ENCODE measurements around the gene OCIAD1.

Gene OCIAD1

DNA sequence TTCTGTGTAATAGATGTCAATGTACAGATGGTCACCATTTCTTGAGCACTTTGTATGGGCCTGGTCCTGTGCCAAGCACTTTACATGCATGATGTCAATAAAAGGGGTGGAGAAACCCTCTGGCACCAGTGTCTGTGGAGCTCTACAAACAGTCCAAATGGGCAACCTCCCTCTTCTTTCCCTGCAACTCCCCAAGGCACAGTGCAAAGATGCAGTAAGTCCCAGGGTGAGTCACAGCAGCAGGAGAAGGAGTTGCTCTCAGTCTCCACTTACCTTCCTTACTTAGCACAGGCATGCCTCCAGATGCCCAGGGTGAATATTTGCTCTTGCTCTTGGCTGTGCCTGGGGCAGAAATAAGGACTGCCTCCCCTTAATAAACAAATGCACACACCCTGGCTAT, 71.4 kb downstream of the OCIAD1 start:
- DNase-seq (ENCODE audit: low read depth, low spot score) = no peak
- in situ Hi-C loops (cut with HindIII; ENCODE audit: low sequenced_read_pairs) = no loop called here
- H3K4me3 ChIP-seq (ENCODE audit: low read depth, low read length) = no peak overlapping the region
- TF ChIP-seq, protein P1, sequence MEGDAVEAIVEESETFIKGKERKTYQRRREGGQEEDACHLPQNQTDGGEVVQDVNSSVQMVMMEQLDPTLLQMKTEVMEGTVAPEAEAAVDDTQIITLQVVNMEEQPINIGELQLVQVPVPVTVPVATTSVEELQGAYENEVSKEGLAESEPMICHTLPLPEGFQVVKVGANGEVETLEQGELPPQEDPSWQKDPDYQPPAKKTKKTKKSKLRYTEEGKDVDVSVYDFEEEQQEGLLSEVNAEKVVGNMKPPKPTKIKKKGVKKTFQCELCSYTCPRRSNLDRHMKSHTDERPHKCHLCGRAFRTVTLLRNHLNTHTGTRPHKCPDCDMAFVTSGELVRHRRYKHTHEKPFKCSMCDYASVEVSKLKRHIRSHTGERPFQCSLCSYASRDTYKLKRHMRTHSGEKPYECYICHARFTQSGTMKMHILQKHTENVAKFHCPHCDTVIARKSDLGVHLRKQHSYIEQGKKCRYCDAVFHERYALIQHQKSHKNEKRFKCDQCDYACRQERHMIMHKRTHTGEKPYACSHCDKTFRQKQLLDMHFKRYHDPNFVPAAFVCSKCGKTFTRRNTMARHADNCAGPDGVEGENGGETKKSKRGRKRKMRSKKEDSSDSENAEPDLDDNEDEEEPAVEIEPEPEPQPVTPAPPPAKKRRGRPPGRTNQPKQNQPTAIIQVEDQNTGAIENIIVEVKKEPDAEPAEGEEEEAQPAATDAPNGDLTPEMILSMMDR (IDR thresholded peaks at IDR 0.05; ENCODE audit: low read depth, low read length) = no peak

DNA sequence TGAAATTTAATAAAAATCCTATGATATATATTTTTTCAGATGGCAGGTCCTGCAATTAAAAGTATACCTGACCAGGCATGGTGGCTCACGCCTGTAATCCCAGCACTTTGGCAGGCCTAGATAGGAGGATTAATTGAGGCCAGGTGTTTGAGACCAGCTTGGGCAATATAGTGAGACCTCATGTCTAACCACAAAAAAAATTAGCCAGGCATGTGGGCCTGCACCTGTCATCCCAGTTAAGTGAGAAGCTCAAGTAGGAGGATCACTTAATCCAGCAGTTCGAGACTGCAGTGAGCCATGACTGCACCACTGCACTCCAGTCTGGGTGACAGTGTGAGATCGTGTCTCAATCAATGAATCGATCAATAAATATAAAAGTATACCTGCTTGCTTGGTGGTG, 73.2 kb downstream of the OCIAD1 start:
- H3K4me3 ChIP-seq (ENCODE audit: low read depth, low read length) = no peak overlapping the region
- TF ChIP-seq, protein P1 (IDR thresholded peaks at IDR 0.05; ENCODE audit: low read depth, low read length) = no peak
- in situ Hi-C loops (cut with HindIII; ENCODE audit: low sequenced_read_pairs) = no loop called here
- no peak for DNase-seq (ENCODE audit: low read depth, low spot score)

DNA sequence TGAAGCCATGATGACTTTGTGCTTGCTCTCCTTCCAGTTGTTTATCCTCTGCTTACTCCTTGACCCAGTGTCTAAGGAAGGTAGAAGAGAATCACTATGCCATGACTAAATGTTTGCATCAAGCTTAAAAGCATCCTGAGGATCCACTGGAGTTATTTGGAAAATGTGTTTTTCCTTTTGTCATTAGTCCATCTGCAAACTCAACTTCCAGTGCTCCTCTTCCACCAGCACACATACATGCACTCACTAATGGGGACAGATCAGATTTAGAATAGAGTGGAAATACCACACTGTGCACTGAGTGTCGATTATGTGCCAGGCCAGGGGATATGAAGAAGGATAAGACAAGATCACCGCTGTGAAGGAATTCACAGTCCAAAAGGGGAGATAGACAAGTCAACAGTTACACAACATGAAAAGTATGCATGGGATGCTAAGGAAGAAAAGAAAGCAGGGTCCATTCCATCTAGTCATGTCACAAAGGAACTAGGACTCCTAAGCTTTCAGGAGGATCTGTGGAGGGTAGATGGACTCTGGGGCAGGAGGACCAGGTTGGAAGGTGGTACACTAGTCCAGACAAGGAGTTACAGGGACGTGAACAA, 73.8 kb downstream of the OCIAD1 start:
- no peak overlapping the region for H3K4me3 ChIP-seq (ENCODE audit: low read depth, low read length)
- peak; percentile 52 for DNase-seq (ENCODE audit: low read depth, low spot score)
- in situ Hi-C loops (cut with HindIII; ENCODE audit: low sequenced_read_pairs) = no loop called here
- TF ChIP-seq, protein P1 (IDR thresholded peaks at IDR 0.05; ENCODE audit: low read depth, low read length) = no peak

DNA sequence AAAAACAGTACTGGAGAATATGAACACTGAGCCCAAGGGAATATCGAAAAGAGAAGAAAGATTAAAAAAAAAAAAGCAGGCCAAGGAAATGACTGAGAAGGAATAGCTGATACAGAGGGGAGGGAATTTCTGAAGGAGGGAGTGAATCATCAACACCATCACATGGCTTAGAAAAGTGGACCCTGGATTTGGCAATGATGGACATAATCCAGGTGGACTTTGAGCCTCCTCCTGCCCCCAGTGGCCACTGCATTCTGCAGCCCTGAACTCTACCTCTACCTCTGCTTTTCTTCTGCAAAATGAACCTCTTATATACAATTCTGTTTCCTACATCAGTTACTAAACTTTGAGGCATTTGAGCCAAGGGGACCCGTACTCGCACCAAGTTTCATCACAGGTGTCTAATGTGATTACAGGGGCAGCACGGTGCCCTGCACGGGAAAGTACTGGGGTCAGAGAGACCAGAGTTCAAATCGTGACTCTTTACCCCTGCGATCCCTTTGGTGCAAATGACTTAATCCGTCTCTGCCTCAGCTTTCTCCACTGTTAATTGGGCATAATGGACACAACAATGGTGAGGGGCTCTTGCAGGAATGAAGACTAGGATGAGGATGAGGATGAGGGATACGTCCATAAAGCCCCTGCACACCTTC, 74.6 kb downstream of the OCIAD1 start:
- DNase-seq (ENCODE audit: low read depth, low spot score) = peak; percentile 43
- H3K4me3 ChIP-seq (ENCODE audit: low read depth, low read length) = peak overlapping the region; percentile 57
- TF ChIP-seq, protein P1 (IDR thresholded peaks at IDR 0.05; ENCODE audit: low read depth, low read length) = peak; percentile 23
- in situ Hi-C loops (cut with HindIII; ENCODE audit: low sequenced_read_pairs) = no loop called here

DNA sequence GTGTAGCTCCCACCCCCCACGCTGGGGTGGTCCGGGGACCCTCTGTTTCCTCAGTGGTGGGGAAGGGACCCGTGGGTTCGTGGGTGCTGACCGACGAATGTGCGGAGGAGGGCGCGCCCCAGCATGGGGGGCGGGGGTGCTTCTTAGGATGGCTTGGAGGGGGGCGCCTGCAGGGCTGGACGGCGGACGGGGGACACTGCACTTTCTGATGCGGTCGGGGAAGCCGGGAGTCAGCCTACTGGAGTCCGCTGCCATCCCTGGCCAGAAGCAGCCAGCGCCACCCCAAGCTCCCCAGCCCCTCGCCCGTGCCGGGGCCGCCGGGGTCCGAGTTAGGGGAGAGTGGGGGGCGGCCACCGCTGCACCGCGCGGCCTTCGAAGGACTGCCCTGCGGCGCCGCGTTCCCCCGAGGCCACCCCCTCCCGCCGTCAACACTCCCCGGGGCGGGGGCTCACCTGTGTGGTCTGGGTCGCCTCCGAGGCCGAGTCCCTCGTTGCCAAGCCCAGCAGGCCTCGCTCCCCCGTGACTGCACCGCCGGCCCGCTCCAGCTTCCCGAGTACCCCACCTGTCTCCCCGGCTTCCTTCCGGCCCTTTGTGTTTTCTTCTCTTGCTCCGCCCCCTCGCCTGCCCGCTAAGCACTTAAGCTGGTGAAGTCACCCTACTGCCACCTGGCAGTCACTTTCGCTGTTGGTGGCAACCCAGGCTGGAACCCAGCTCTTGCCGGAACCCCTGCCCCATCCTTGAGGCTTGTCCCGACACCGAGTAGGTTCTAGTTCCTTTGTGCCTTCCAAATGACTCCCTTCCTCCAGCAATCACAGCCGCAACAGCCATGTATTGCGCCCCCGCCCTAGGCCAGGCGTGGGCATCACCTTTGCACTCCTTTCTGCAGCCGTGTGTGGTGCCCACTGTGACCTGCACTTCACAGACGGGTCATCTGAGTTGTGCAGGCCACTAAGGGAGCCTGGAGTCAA, 75.6 kb downstream of the OCIAD1 start, which contains the start of gene OCIAD2:
TSS of gene OCIAD2 (minus strand) at position 569 of the 968 bp plus-strand sequence. CDS start 2,225 bp downstream, outside the sequence.
- in situ Hi-C loops (cut with HindIII; ENCODE audit: low sequenced_read_pairs) = no loop called here
- DNase-seq (ENCODE audit: low read depth, low spot score) = peak; percentile 42
- TF ChIP-seq, protein P1 (IDR thresholded peaks at IDR 0.05; ENCODE audit: low read depth, low read length) = no peak
- peak within 1 kb of the TSS; percentile 57 for H3K4me3 ChIP-seq (ENCODE audit: low read depth, low read length)

DNA sequence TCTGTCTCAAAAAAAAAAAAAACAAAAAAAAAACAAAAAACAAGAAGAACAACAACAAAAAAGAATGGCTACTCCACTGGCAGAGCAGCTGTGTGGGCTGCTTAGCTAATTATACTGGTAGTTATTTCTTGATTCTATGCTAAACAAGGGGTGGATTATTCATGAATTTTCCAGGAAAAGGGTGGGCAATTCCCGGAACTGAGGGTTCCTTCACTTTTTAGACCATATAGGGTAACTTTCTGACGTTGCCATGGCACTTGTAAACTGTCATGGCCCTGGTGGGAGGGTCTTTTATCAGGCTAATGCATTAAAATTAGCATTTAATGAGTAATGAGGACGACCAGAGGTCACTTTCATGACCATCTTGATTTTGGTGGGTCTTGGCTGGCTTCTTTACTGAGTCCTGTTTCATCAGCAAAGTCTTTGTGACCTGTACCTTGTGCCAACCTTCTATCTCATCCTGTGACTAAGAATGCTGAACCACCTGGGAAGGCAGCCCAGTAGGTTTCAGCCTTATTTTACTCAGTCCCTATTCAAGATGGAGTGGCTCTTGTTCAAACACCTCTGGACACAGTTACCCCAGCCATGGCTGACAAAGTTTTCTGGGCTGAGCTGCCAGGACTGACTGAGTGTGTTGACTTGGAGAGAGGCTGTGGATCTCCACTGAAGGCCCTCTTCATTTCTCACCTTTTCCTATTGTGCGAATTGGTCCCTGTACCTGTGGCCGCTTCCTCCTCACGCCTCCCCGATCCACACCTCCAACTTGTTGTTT, 77.0 kb downstream of the OCIAD1 start:
- in situ Hi-C loops (cut with HindIII; ENCODE audit: low sequenced_read_pairs) = no loop called here
- no peak overlapping the region for H3K4me3 ChIP-seq (ENCODE audit: low read depth, low read length)
- no peak for DNase-seq (ENCODE audit: low read depth, low spot score)
- TF ChIP-seq, protein P1 (IDR thresholded peaks at IDR 0.05; ENCODE audit: low read depth, low read length) = no peak
